ENCODE data around the gene VIPAS39.

Gene VIPAS39

DNA sequence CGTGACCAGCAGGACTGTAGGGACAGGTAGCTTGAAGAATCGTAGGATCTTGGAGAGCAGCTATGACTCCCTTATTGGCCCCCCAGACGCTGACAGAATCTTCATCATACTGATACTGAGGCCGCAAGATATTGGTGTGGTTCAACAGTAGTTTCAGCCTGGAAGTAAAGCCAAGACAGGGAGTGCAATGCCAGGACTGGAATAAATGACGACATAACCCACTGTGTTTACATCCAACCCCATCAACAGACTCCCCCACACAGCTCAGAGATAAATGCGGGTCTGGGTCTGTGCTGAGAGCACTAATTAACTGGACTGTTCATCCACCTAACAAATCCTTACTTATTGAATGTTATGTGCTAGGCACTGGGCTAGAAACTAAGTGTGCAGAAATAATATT is 50.7 kb downstream of the VIPAS39 start:
- no peak for DNase-seq

DNA sequence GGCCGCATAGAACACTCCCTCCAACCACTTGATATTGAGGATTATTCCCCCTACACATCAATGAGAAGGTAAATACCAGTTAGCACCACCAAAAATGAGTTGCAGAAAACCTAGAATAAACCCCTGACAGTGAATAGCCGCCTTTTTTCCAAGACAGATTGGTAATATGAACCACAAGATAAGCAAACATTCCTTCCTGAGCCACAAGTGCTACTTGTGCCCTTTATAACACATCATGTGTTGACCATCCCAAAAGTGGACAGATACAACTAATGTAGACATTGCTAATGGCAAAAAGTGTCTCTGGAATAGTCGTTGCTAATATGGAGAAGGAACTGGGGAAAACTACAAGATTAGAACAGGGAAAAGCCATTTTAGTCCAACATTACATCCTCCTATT is 51.3 kb downstream of the VIPAS39 start:
- DNase-seq = no peak

DNA sequence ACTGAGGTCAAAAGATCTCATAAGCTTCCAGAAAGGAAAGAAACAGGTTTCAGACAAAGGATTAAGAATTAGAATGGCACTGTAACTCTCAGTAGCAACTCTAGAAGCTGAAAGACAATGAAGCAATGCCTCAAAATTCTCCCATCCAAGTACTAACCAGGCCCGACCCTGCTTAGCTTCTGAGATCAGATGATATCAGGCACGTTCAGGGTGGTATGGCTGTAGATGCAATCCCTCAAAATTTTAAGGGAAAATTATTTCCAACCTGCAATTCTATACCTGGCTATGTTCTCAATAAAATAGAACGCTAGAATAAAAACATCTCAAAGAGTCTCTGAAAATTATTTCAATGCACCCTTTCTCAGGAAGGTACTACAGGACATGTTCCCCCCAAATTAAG is 53.6 kb downstream of the VIPAS39 start:
- no peak for DNase-seq

DNA sequence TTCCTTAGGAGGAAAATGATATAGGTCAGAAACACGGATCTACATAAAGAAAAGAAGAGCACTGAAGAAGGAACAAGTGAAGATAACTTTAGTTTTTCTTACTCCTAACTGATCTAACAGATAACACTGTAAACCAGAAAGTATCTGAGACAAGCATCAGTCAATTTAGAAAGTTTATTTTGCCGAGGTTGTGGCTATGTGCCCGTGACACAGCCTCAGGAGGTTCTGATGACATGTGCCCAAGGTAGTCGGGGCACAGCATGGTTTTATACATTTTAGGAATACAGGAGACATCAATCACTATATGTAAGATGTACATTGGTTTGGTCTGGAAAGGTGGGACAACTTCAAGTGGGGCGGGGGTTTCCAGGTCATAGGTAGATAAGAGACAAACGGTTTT is 57.2 kb downstream of the VIPAS39 start:
- no peak for DNase-seq

DNA sequence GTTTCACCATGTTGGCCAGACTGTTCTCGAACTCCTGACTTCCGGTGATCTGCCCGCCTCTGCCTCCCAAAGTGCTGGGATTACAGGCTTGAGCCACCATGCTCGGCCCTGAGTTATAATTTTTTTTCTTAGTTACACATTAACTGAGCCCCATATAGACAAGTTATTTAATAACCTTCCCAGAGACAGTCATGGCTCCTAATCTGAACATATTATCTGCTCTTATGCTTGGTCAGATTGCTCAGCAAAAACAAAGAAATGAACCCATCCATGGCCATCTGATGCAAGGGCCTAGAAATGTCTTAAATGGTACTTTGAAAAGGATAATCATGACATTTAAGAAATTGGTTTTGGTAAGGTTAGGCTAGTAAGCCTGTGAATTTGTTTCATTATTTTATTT is 67.2 kb downstream of the VIPAS39 start:
- DNase-seq = no peak

DNA sequence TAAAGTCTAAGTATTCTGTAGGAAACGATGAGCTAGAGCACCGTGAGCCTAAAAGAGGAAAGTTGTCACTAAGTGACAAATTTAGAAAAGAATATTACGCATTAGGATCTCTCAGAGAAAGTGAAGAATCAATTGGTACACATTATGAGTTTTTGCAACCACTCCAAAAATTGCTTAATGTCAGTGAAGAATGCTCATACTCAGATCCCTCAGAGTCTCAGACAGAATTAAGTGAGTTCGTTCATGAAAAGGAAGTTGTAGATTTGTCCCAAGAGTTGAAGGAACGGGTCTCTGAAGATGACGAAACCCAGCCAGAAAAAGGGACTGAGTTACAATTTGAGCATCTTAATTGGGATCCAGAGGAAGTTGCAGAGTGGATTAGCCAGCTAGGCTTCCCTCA is 78.7 kb downstream of the VIPAS39 start:
- no peak for DNase-seq

DNA sequence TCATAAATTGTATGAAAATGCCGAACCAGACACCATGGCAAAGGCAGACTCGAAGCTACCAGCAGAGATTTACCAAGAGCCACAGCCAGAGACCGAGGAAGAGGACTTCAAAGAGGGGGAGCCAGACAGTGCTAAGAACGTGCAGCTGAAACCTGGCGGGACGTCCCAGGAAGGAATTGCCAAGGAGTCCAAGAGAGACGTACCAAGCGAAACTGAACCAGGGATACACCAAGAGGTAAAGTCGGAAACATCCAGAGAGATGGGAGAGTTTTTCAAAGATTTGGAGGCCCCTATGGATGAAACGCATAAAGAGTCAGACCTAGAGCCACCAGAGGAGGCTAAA is 79.9 kb downstream of the VIPAS39 start:
- DNase-seq = no peak

DNA sequence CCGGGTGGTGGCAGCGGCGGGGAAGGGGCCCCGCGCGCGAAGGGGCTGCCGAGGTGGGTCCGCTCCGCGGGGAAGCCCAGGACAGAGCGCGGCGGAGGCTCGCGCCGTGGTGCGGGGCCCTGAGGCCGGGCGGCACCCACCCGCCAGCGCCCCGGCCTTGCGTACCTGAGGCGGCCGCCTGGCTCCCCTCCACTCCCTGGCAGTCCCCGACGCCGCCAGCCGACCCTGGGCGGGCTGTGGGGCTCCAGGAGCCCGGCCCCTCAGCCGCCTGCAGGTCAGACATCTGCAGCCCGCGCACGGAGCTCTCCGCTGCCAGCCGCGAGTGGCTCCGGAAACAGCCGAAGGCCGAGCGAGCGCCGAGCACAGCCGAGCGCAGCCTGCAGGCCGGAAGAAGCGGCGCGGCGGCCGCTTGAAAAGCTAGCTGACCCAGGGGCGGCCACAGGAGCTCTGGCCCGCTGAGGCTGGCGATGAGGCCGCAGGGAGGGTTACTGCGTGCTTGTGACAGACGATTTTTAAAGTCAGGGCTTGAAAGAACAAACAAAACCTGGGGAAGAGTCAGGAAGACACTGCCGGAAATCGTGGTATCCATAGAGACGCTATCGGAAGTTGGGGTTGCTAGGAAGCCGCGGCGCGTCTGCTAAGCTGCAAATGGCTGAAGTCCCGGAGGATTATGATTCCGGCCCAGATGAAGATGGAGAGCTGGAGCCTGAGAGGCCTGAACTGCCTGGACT is 80.5 kb downstream of the VIPAS39 start, which contains the start of the genes SAMD15 and TMED8:
TSS of gene SAMD15 (plus strand) at position 609 of the 731 bp plus-strand sequence. CDS start at position 649, 40 bp downstream.
TSS of gene TMED8 (minus strand) at position 324 of the 731 bp plus-strand sequence. CDS start at position 283, 41 bp downstream.
- peak in 55 of 56 donors; percentile 25 to 92 (median 81) for DNase-seq

All from nucleus accumbens (tissue), 56 donors.